Nephron progenitor cell (in vitro differentiated cells): ENCODE measurements around the gene PAQR7.
"Not testable (repeated sequence)": the region's sequence is repeated elsewhere in the genome, so short reads cannot be mapped to it uniquely, and the experiment has no call there.

Source experiments
- DNase-seq: peaks from one replicate; pipeline ENCODE4 v3.0.0; 2021
- H3K27ac Mint-ChIP-seq: 2 replicates; pipeline ENCODE4 v1.8.0; 2021; ENCODE audit warnings: mild to moderate bottlenecking, moderate library complexity, mixed read lengths
- H3K27me3 Mint-ChIP-seq: 2 replicates; pipeline ENCODE4 v1.8.0; 2021; ENCODE audit warnings: mild to moderate bottlenecking, low read depth, mixed read lengths; ENCODE audit not compliant: poor library complexity
- H3K36me3 Mint-ChIP-seq: 2 replicates; pipeline ENCODE4 v1.8.0; 2021; ENCODE audit warnings: low read depth, mixed read lengths
- H3K4me1 Mint-ChIP-seq: 2 replicates; pipeline ENCODE4 v1.8.0; 2021; ENCODE audit warnings: mixed read lengths
- H3K4me3 Mint-ChIP-seq: 2 replicates; pipeline ENCODE4 v1.8.0; 2021; ENCODE audit warnings: mild to moderate bottlenecking, moderate library complexity, mixed read lengths
- H3K9me3 Mint-ChIP-seq: 2 replicates; pipeline ENCODE4 v1.8.0; 2021; ENCODE audit warnings: mild to moderate bottlenecking, moderate library complexity, mixed read lengths
- TF ChIP-seq, protein P1 (sequence below): fragments of 200-600 bp; sonication (generic); IDR thresholded peaks from 2 replicates; pipeline ENCODE4 v1.5.0; 2021; ENCODE audit warnings: antibody characterized with exemption

The PAQR7 gene

DNA sequence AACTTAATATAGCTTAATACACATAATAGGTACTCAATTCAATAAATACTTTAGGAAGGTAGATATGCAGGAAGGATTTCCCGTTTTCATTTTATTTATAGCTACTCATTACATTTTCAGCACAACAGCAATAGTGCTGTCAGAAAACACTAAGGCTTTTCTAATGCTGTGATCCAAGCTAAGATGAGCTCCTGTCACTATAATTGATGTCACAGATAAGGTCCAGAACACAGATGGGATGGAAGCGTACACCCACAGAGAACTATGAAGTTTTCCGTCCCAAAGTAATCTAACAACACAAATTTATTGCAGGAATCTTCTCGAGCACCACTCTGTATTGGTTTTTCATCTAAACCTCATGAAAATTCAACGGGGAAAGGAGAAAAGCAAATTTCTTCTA, 29.8 kb downstream of the PAQR7 start:
- no peak overlapping the region for H3K27ac Mint-ChIP-seq
- H3K9me3 Mint-ChIP-seq, result no peaks in the 10 kb centered on the region
- peaks cover 6% of the 10 kb centered on the region for H3K36me3 Mint-ChIP-seq
- TF ChIP-seq, protein P1, sequence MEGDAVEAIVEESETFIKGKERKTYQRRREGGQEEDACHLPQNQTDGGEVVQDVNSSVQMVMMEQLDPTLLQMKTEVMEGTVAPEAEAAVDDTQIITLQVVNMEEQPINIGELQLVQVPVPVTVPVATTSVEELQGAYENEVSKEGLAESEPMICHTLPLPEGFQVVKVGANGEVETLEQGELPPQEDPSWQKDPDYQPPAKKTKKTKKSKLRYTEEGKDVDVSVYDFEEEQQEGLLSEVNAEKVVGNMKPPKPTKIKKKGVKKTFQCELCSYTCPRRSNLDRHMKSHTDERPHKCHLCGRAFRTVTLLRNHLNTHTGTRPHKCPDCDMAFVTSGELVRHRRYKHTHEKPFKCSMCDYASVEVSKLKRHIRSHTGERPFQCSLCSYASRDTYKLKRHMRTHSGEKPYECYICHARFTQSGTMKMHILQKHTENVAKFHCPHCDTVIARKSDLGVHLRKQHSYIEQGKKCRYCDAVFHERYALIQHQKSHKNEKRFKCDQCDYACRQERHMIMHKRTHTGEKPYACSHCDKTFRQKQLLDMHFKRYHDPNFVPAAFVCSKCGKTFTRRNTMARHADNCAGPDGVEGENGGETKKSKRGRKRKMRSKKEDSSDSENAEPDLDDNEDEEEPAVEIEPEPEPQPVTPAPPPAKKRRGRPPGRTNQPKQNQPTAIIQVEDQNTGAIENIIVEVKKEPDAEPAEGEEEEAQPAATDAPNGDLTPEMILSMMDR, result no peak
- no peak overlapping the region for H3K4me3 Mint-ChIP-seq
- no peak for DNase-seq
- H3K4me1 Mint-ChIP-seq, result peaks cover 30% of the 10 kb centered on the region
- H3K27me3 Mint-ChIP-seq, result no peaks in the 10 kb centered on the region

DNA sequence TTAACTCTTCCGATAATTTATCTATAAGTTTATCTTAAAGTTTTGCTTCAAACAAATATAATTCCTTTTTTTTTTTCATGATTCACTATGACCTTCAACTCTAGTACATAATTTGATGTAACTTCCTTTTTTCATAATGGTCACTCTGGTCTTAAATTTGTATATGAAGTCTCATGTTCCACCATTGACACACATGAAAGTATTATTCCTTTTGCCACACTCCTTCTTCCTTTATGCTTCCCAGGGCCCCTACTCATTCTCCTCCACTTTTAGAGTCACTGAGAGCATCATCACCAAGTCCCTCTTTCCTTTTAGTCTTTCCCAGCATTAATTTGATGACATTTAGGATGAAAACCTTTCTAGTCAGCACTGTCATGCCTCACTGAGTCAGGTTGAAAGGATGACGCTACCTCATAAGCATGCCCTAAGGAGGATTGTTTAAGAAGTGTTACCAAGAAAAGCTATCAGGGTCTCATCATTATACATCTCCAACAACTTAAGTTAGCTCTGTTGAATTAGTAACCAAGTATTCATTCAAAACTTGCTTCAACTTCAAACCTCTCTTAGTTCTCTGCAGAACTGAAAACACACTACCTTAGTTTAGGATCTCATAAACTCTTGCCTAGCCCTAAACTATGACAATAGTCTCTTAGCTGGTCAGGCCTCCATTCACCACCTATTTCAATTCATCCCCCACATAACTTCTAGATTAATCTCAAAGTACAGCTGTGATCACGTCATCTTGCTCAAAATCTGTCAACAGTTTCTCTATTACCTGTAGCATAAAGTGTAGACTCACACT, 30.8 kb downstream of the PAQR7 start:
- no peak overlapping the region for H3K4me3 Mint-ChIP-seq
- no peak for DNase-seq
- H3K36me3 Mint-ChIP-seq, result peaks cover 10% of the 10 kb centered on the region
- peaks cover 30% of the 10 kb centered on the region for H3K4me1 Mint-ChIP-seq
- no peak overlapping the region for H3K27ac Mint-ChIP-seq
- TF ChIP-seq, protein P1, result no peak
- H3K9me3 Mint-ChIP-seq, result no peaks in the 10 kb centered on the region
- no peaks in the 10 kb centered on the region for H3K27me3 Mint-ChIP-seq

DNA sequence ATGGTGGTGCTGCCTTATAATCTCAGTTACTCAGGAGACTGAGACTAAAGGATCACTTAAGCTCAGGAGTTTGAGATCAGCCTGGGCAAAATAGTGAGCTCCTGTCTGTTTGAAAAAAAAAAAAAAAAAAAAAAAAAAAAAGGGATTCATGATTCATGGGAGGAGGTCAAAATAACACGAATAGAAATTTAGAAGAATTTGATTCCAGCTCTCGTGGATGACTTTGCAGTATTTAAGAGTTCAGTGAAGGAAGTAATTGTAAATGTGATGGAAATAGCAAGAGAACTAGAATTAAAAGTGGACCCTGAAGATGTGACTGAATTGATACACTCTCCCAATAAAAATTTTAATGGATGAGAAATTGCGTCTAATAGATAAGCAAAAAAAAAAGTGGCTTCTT, 32.0 kb downstream of the PAQR7 start:
- no peak for DNase-seq
- H3K27me3 Mint-ChIP-seq, result no peaks in the 10 kb centered on the region
- peaks cover 22% of the 10 kb centered on the region for H3K4me1 Mint-ChIP-seq
- TF ChIP-seq, protein P1, result no peak
- H3K9me3 Mint-ChIP-seq, result no peaks in the 10 kb centered on the region
- no peak overlapping the region for H3K4me3 Mint-ChIP-seq
- H3K36me3 Mint-ChIP-seq, result peaks cover 14% of the 10 kb centered on the region
- no peak overlapping the region for H3K27ac Mint-ChIP-seq

DNA sequence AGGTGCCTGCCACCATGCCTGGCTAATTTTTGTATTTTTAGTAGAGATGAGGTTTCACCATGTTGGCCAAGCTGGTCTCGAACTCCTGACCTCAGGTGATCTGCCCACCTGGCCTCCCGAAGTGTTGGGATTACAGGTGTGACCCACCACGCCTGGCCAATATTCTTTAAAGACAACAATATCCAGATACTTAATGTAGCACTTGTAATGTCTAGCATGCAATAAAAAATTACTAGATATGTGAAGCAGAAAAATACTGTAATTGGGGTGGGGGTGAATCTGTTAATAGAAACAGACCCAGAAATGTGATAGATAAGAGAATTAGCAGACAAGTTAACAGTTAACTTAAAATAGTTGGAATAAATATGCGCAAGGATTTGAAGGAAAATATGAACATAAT, 35.7 kb downstream of the PAQR7 start:
- H3K4me1 Mint-ChIP-seq, result not testable (repeated sequence)

DNA sequence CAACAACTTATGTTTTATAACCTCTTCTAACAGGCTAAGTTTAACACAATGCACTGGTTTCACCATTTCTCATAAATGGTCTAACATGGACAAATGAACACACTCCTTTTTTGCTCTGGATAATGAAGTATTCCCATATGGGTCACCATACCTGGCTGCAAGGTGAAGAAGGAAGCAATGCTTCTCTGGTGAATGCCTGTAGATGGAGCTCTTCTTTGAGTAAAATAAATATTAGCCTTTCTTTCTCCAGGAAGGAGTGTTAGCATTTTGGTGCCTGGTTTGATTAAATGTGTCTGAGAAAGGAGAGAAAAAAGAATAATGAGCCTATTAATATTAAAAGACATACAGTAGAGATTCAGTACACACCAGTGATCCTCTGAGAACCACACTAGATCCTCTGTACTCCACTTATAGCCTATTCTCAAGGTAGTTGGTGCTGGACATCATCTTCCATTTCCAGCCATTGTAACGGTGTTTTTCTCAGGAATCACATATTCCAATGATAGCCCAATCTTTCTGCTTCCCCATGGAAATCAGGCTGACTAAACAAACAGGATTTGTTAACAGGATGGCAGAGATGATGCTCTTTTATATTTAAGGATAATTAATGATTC, 38.1 kb downstream of the PAQR7 start:
- no peak overlapping the region for H3K4me3 Mint-ChIP-seq

More for the DNA sequence above, 35.7 kb downstream of the PAQR7 start:
- not testable (repeated sequence) for H3K4me3 Mint-ChIP-seq, H3K27ac Mint-ChIP-seq, DNase-seq, H3K9me3 Mint-ChIP-seq, H3K27me3 Mint-ChIP-seq
- H3K36me3 Mint-ChIP-seq, result peaks cover 16% of the 10 kb centered on the region

DNA sequence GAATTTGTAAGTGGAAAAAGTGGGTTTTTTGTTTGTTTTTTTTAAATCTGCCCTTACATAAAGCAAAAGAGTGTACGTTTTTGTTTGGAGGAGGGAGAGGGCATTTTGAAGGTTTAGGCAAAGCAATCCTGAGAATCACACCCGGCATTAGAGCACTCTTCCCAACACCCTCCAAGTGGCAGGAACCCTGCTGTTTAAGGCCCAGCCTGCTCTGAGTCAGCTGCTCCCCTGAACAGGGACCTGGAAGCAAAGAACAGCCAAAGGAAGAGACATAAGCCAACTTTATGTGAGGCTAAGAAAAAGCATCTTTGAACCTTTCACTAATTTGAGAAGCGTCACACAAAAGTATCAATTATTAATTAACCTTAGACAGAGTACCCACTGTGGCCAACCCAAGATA, 38.8 kb downstream of the PAQR7 start:
- no peak overlapping the region for H3K4me3 Mint-ChIP-seq
- no peak overlapping the region for H3K27ac Mint-ChIP-seq
- H3K9me3 Mint-ChIP-seq, result no peaks in the 10 kb centered on the region
- H3K4me1 Mint-ChIP-seq, result no peaks in the 10 kb centered on the region
- TF ChIP-seq, protein P1, result no peak
- peaks cover 32% of the 10 kb centered on the region for H3K36me3 Mint-ChIP-seq
- no peaks in the 10 kb centered on the region for H3K27me3 Mint-ChIP-seq
- DNase-seq, result no peak

More for the DNA sequence above, 38.1 kb downstream of the PAQR7 start:
- Mint-ChIP-seq H3K27ac (no peak overlapping the region), H3K36me3 (peaks cover 31% of the 10 kb centered on the region), H3K4me1 (no peaks in the 10 kb centered on the region), H3K27me3 (no peaks in the 10 kb centered on the region), H3K9me3 (no peaks in the 10 kb centered on the region)
- no peak for DNase-seq
- TF ChIP-seq, protein P1, result no peak
